NCI-H82 treated with DMSO at 0.1 percent for 48 hours (cell line): Measurements from ENCODE around the gene TAGLN3.

Source experiments
- DNase-seq: peaks from one replicate; lab custom pipeline; 2025; ENCODE audit not compliant: unreplicated experiment; lab: John Stamatoyannopoulos, UW

The TAGLN3 gene

GRCh38 chr3:111998636-111999483, at the start of gene TAGLN3:
Gene TAGLN3 (plus strand): TSS chr3:111998922. CDS start chr3:111999423, 501 bp downstream.
- peak; percentile 87 for DNase-seq

- no peak for DNase-seq
Observed at GRCh38 chr3:111949712-111950111, 49.0 kb upstream of the TAGLN3 start.

DNA sequence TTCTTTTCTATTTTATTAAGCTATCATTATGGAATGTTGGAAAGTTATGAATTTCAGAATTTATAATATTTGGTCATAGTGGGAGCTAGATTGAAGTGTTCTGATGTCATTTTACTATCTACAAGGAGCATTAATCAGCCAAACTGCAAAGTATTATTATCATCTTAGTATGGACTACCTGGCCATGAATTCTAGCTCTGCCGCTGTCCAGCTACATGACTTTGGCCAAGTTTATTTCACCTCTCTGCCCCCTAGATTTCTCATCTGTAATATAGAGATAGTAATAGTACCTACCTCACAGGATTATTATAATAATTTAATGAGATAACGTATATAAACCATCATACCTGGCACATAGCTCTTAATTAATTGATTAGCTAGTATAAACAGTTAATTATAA, 47.7 kb upstream of the TAGLN3 start:
- DNase-seq, result no peak

- no peak for DNase-seq
Observed at GRCh38 chr3:111952086-111952485, 46.6 kb upstream of the TAGLN3 start.

DNA sequence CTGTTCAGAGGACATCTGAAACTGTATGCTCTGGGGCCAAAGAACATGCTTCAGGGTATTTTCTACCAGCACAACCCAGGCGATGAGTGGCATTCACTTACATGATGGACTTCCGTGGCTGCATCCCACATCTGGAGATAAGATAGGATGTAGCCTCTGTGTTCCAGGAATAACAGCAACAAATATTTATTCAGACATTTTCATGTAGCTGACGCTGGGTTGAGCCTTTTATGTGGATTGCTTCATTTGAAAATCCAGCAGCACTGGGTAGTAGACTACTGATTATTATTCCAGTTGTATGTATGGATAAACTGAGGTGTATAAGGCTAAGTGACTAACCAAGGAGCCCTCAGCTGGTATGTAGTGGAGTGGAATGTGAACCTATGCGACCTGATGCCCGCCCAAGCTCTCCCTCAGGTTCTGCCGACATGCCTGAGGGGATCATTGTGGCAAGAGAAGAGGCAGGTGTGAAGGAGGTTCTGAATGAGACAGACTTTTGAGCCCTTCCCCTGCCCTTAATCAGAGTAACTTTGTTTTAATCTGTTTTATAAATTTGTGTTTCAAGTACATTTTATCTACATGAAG, 45.8 kb upstream of the TAGLN3 start:
- no peak for DNase-seq

DNA sequence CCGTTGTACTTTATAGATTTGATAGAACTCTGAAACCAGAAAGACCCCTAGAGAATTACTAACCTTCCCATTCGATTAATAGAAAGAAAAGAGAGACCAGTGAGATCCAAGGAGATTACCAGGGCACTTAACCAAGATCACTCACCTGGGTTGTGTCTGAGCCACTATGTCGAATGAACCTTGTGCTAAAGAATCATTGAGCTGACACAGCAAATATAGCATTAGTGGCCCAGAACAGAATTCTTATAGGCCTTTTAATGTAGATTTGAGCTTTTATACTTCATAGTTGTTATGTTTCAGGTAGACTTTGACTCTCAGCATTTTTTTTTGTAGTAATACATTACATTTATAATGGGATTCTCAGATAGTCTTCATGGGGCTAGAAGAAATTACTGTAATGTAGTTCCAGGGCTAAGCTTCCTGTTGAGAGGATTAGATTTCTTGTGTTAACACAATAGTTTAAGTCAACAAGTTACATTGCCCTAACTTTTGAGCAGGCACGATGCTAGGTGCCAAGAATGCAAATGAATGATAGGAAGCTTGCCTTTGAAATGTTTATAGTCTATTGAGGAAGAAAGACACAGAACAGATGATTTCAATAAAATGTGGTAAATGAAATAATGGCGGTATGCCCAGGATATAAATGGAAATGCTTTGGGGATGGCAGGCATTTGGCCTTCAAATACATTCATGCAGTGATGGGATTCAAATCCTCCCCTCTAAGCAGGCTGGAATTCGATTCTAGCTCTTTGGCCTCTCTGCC, 44.3 kb upstream of the TAGLN3 start:
- no peak for DNase-seq

DNA sequence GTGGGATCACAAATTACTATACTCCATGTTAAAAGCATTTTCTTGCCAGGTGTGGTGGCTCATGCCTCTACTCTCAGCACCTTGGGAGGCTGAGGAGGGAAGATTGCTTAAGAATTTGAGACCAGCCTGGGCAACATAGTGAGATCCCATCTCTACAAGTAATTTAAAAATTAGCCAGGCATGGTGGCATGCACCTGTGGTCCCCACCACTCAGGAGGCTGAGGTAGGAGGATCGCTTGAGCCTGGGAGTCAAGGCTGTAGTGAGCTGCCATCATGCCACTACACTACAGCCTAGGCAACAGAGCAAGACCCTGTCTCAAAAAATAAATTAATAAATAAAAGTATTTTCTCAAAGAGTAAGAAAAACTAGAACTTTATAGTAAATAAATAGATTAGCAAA, 42.8 kb upstream of the TAGLN3 start:
- no peak for DNase-seq

DNA sequence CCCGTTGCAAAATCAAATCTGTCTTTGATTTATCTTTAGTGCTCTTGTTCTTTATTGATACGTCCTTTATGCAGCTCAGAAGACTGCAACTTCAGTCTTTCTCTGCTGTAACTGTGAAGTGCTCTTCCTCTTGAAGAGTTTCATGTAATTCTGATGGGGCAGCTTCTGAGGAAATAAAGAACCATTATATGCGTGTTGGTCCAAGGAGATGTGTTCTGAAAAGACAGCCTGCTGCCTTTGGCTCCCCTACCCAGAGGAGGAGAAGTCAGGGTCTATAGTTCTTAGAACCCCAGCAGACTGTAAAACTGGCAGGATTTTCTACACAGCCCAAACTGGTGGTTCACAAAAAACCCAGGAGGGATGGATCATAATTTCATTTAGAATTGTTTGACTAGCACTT, 42.3 kb upstream of the TAGLN3 start:
- DNase-seq, result no peak

GRCh38 chr3:111956995-111957734, 41.6 kb upstream of the TAGLN3 start:
- DNase-seq, result no peak

DNA sequence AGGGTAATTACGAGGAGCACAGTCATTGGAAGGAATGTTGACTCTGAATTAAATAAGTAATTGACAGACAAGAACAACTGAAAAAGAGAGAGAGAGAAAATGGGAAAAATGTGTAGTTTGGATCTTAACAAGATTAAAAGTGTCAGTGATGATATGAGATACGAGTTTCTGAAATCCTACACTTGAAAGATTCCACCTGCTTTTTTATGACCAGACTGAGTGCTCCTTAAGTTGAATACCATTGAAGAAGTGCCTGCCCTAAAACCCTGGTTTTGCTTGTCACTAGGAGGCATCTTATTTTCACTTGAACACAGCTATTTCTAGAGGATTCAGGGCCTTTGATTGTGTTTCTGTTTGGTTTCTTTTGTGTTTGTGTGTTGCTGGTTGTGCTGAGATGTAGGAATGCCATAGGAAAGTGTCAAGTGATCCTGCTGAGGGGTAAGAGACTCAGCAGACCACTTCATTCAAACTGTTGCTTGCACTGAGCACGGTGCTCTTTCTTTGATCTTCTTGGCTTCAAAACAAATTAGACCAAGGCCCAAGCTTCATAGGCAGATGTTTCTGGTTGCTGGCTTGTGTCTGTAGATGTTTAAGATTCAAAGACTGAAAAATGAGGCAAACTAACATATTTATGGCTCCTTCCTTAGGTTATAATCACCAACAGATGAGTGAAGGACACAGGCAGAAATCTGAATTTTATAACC, 37.1 kb upstream of the TAGLN3 start:
- no peak for DNase-seq

- no peak for DNase-seq
Observed at GRCh38 chr3:111963424-111963823, 35.3 kb upstream of the TAGLN3 start.

- DNase-seq, result no peak
Observed at GRCh38 chr3:111965484-111965883, 33.2 kb upstream of the TAGLN3 start.

DNA sequence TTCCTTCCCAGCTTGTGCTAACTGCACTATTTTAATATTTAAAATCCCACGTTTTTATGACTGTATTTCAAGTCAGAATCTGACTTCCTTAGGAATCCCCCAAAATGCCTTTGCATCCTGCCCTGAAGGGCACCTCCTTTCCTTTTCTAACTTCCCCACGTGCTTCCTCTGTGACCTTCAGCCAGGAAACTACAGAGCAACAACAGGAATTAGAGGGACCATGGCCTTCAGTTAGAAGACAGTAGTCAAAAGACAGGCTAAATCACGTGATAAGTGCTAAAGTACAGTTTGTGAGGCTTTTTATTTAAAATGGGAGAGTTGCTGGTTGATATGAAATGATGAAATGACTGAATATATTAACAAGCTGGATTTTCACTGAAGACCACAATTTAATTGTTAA, 31.7 kb upstream of the TAGLN3 start:
- no peak for DNase-seq

DNA sequence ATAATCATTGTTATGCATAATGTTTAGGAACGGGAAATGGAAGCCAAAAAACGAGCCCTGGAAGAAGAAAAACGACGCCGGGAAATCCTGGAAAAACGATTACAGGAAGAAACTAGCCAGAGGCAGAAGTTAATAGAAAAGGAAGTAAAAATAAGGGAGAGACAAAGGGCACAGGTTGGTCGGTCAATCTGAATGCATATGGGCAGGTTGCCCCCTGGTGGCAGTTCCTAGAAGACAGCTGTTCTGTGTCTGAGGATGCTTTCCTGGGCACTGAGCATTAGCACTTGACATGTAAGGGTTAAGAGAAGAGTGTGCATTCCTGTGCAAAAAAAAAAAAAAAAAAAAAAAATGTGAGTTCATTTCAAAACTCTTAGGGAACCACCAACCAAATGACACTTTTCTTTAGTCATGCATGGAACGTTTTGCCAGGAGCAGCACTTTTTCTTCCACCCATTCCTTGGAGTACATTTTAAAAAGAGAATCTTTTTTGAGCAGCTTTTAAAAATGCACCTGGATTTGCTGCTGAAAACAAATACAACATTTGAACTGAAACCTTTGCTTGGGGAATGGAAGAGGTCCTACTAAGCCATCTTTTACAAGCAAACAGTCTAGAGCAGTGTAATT, 31.0 kb upstream of the TAGLN3 start:
- peak; percentile 80 for DNase-seq

DNA sequence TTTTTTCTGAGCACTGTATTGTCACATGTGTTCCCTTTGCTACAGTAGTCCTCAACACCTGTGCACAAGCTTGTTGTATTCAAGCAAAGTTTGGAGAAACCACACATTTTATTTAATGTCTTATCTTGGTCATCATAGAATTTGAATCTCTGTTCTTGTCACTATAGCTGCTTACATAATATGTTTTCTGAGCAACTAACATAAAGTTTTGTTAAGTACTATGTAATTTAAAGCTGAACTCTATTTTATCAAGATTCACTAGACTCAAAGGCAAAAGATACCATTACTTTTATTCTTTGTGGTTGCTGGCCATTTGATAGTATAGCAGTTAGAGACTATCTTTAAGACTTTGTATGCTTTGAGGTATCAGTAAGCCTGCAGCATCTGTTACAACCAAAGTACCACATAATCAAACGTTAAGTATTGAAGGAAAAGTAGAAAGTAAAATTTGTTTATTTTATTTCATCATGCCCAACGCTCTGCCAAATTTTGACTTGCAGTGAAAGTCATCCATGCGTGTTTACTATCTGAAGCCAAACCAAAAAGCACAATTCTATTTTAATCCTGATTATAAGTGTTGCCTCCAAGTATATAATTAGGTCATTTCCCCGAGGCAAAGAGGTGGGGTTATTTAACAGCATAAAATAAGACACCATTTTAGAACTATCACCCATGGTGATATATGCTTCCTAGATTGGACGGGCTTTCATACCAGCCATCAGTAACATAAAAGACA, 30.2 kb upstream of the TAGLN3 start:
- DNase-seq, result no peak

DNA sequence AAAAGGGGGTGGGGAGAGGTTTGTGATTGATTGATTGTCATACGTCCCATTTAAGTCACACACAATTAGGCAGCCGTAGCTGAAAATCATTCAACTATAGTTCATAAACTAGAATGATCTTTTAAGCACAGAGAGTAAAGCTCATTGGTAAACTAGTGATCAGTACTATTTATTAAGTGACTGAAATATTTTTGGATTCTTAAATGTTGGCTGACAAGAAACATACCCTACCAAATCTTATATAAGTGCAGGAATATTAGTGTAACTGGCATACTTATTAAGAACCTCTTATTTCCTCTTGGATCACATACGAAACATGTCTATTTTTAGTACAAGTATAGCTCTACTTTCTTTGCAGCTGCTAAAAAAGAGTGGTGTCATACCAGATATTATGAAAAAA, 28.3 kb upstream of the TAGLN3 start:
- no peak for DNase-seq

- DNase-seq, result no peak
Observed at GRCh38 chr3:111971533-111972130, 27.1 kb upstream of the TAGLN3 start.

DNA sequence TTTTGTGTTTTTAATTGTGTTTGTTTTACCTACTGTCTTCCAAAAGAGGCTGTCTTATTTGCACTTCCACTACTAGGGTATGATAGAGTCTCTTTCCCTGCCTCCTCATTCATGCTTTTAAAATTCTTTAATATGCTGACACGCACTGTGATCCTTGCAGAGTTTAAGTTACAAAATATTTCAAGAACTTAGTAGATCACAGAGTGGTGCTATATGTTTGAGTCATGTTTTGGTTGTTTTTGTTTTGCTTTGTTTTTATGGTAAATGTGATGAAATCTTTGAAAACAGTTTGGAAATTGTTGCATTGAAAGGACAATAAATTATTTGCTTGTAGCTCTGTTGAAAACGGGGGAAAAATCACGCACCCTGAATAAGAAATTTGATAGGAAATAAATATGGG, 25.8 kb upstream of the TAGLN3 start:
- no peak for DNase-seq

GRCh38 chr3:111975131-111975530, 23.6 kb upstream of the TAGLN3 start:
- no peak for DNase-seq
